Muscle of leg (tissue), 11 donors: ENCODE results near the gene KCNJ13. TPM values are rescaled to one million over a fixed set of nuclear protein-coding genes. Genes with fewer than 3 reads are reported as not detected.
A peak's percentile ranks its signal among the peaks of the same experiment; 100 is the strongest.

Experiments
- DNase-seq: peaks from one replicate; pipeline ENCODE4 v3.0.0; 2013
- H3K27ac ChIP-seq: one replicate; pipeline ENCODE4 v1.5.1; 2013; ENCODE audit warnings: mild to moderate bottlenecking, low read length, control low read depth
- H3K27me3 ChIP-seq: one replicate; pipeline ENCODE4 v1.6.1; 2013; ENCODE audit warnings: low read length; ENCODE audit not compliant: control insufficient read depth, insufficient read depth
- H3K36me3 ChIP-seq: one replicate; pipeline ENCODE4 v1.6.1; 2013; ENCODE audit warnings: low read length; ENCODE audit not compliant: control insufficient read depth, insufficient read depth
- H3K4me1 ChIP-seq: one replicate; pipeline ENCODE4 v1.6.1; 2013; ENCODE audit warnings: low read length; ENCODE audit not compliant: control insufficient read depth, insufficient read depth
- H3K4me3 ChIP-seq: one replicate; pipeline ENCODE4 v1.5.1; 2013; ENCODE audit warnings: low read length, control low read depth
- H3K9me3 ChIP-seq: replicated peaks from 2 replicates; pipeline ENCODE4 v1.6.1; 2013; ENCODE audit warnings: low read depth, low read length; ENCODE audit not compliant: control insufficient read depth
- WGBS: methylation state at CpG from one replicate; pipeline ENCODE4 v1.1.5; 2013; ENCODE audit warnings: missing lambda C conversion rate; ENCODE audit not compliant: insufficient coverage; 5-methylcytosine and 5-hydroxymethylcytosine counted together
- polyA plus RNA-seq, 8 donors: library from polyadenylated mRNA; unstranded; fragments of 120-200 nt; gene quantifications; one replicate each; pipeline versions ENCODE4 v1.2.1 to v1.2.3, GENCODE V29; 2013; ENCODE audit warnings: inconsistent platforms in 1 of 8, low replicate concordance in 1 of 8; ENCODE audit not compliant: insufficient read length in 8 of 8, insufficient read depth in 1 of 8
- total RNA-seq: library from RNA; stranded (reverse); fragments of 120-200 nt; gene quantifications from one replicate; pipeline ENCODE4 v1.2.4, GENCODE V29; 2013

KCNJ13 gene
- total and polyA plus RNA-seq, 9 donors: 0.12 to 0.90 (median 0.20) TPM; not detected in 2

DNA sequence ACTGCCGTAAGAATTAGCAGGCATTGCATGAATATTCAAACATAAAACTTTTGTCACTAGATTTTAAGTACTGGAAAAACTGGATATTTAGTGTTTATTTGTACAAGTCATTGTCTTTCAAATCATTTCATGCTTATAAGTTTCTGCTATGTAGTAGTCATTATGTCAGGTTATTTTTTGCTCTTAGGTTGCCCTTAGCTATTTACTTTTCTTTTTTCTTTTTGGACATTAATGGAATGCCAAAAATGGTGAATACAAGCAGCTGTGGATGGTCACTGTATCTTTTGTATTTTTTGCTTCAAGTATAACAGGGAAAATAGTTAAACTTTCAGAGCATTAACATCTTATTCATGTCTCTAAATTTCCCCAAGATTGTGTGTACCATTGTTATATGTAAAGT, 18.6 kb upstream of the KCNJ13 start:
- Histone ChIP-seq H3K36me3 (peaks cover 45% of the 10 kb centered on the region), H3K9me3 (no peaks in the 10 kb centered on the region), H3K4me3 (no peak overlapping the region), H3K27ac (no peak overlapping the region), H3K27me3 (no peaks in the 10 kb centered on the region), H3K4me1 (no peaks in the 10 kb centered on the region)
- DNase-seq: no peak
- no CpG with 5 or more reads among the region's 1 CpG for WGBS

DNA sequence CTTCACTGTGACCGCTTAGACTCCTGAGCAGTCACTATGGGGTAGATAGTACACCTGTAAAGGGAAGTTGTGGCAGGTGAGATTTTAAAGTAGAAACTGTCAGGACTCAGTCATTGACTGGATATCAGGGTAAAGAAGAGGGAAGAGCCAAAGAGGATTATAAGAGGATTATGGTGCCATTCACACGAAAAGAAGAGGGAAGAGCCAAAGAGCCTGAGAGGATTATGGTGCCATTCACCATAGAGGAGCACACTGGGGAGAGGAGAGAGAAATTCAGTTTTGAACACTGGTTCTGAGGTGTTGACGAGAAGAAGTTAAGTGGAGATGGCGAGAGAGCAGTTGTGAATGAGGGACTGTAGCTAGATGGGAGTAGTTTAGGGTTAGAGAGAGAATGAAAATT, 16.9 kb upstream of the KCNJ13 start:
- 76% methylated on average over 4 of the region's 4 CpGs for WGBS
- H3K4me1 ChIP-seq: no peaks in the 10 kb centered on the region
- no peak overlapping the region for H3K27ac ChIP-seq
- no peaks in the 10 kb centered on the region for H3K27me3 ChIP-seq
- no peak overlapping the region for H3K4me3 ChIP-seq
- H3K36me3 ChIP-seq: peaks cover 47% of the 10 kb centered on the region
- H3K9me3 ChIP-seq: no peaks in the 10 kb centered on the region
- no peak for DNase-seq

DNA sequence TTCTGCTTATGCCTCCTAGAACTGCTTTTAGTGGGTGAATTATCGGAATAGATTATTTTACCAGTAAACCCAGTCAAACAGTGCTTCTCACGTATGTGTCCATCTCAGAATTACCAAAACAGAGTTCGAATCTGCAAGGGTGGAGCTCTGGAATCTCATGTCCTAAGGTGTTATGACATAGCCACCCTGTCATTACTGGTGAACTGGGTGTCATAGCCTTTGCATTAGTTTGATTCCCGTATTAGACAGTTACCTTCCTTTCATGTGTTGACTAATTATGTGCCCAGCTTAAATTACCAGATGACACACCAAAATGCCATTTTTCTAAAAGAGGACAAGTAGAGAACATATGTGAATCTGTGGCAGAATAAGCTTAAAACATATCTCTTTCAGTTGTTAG, 15.2 kb upstream of the KCNJ13 start:
- Histone ChIP-seq H3K4me3 (no peak overlapping the region), H3K27ac (no peak overlapping the region), H3K36me3 (peaks cover 44% of the 10 kb centered on the region), H3K27me3 (no peaks in the 10 kb centered on the region), H3K4me1 (no peaks in the 10 kb centered on the region), H3K9me3 (no peaks in the 10 kb centered on the region)
- DNase-seq: no peak
- no CpG with 5 or more reads among the region's 4 CpGs for WGBS

DNA sequence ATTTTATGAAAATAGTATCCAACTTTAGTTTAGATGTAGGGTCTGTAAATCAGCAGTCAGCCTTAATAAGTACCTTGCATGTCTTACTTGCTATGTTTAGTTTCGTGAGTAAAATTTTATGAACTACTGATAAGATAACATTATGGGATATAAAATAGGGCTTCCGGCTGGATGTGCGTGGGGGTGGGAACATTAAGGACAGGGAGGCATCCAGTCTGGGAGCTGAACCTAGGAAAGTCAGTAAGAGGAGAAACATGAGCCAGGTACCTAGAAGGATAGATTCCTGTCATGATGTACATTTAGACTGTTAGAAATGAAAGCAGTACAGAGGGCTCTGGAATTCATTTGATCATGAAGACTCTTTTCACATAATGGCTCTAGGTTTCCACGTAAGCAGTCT, 12.7 kb upstream of the KCNJ13 start:
- Histone ChIP-seq H3K4me1 (no peaks in the 10 kb centered on the region), H3K27ac (no peak overlapping the region), H3K4me3 (no peak overlapping the region), H3K36me3 (peaks cover 38% of the 10 kb centered on the region), H3K9me3 (no peaks in the 10 kb centered on the region), H3K27me3 (no peaks in the 10 kb centered on the region)
- DNase-seq: no peak
- 92% methylated on average over 2 of the region's 4 CpGs for WGBS

DNA sequence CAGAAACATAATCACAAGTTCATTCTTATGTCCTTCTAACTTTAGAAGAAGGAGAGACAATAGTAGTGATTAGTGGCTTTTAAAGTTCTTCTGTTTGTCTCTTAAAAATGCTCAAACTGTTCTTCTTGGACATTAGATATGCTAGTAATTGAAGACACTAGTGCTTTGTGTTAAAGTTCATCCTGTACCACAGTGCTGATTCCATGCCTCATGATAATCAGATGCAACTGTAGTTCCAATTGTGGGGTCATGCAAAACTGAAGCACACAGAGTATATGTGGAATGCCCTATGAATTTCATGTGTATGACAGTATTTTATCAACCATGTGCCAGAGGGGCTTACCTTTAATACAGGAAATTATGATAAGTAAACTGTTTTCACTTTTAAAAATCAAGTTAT, 11.4 kb upstream of the KCNJ13 start:
- Histone ChIP-seq H3K4me3 (no peak overlapping the region), H3K36me3 (peaks cover 31% of the 10 kb centered on the region), H3K27me3 (no peaks in the 10 kb centered on the region), H3K9me3 (no peaks in the 10 kb centered on the region), H3K27ac (no peak overlapping the region), H3K4me1 (no peaks in the 10 kb centered on the region)
- DNase-seq: no peak

DNA sequence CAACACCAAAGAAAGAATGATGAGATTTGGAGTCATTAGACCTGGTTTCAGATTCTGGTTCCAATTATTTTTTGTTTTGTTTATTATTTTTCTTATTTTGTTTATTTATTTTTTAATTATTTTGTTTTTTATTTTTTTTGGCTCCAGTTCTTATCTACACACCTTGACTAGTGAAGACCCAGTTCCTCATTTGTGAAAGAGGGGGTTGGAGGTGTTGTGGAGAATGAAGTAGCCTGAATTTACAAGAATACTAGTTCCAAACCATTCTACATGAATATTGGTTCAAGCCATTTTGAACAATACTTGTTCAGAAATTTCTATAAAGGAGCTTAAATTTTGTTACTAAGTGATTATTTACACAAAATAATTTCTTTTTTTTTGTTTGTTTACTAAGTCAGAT, 6.9 kb upstream of the KCNJ13 start:
- H3K27me3 ChIP-seq: no peaks in the 10 kb centered on the region
- DNase-seq: no peak
- H3K4me1 ChIP-seq: peaks cover 8% of the 10 kb centered on the region
- no peaks in the 10 kb centered on the region for H3K9me3 ChIP-seq
- no peak overlapping the region for H3K27ac ChIP-seq
- H3K4me3 ChIP-seq: no peak overlapping the region
- peaks cover 9% of the 10 kb centered on the region for H3K36me3 ChIP-seq

DNA sequence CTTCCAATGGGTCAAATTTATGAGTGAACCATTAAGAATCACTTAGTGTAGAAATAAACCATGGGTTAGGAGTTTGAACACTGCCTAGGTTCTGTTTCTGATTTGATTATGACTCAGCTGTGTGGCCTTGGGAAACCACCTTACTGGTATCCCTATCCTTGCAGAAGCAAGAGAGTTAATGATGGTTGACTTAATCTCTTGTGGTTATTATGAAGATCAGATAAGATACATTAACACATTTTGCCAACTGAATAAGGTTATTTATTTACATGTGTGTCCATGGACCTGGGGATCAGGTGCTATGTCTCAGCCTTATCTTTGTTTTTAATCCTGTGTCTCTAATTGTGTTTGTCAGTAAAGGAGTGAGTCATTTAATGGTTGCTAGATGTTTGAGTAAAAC, 5.4 kb upstream of the KCNJ13 start:
- no peaks in the 10 kb centered on the region for H3K27me3 ChIP-seq
- no peak overlapping the region for H3K4me3 ChIP-seq
- peaks cover 8% of the 10 kb centered on the region for H3K4me1 ChIP-seq
- H3K36me3 ChIP-seq: peaks cover 8% of the 10 kb centered on the region
- H3K27ac ChIP-seq: no peak overlapping the region
- H3K9me3 ChIP-seq: no peaks in the 10 kb centered on the region
- no peak for DNase-seq

DNA sequence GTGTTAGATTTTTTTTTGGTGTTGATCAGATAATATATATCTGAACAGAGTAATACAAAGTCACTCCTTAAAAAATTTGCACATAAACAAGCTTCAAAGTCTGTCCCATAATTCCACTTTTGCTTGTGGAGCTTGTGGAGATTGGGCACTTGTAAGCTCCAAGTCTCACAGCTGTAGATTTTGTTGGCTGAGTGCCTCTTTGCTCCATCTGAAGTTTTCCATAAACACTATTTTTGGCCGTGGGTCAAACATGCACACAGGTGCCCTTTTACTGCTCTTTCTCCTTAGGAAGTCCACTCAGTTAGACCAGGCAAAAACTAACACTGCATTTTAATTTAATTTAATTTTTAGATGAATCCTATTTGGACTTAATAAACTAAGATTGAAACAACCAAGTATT, 3.6 kb upstream of the KCNJ13 start:
- peaks cover 3% of the 10 kb centered on the region for H3K36me3 ChIP-seq
- peaks cover 8% of the 10 kb centered on the region for H3K4me1 ChIP-seq
- H3K9me3 ChIP-seq: no peaks in the 10 kb centered on the region
- no peak overlapping the region for H3K27ac ChIP-seq
- no peak overlapping the region for H3K4me3 ChIP-seq
- DNase-seq: peak; percentile 80
- no peaks in the 10 kb centered on the region for H3K27me3 ChIP-seq
- no CpG with 5 or more reads among the region's 1 CpG for WGBS

DNA sequence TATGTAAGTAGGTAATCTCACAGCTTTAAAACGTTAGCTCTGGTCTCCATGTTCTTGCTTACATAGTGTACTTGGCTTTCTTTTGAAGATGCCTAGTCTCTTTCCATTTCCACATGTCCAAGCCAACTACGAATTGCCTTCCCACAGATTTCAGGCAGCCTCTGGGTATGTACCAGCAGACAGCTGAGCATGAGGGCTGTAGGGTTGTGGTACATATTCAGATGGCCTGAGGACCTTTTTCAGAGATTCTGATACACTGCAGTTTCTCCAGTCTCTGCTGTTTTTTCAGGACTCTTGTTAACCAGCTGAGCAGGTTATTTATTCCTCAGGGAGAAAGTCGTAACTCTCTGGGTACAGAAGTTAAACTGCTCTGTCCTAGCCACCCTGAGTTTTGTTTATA, 3.1 kb upstream of the KCNJ13 start:
- peak; percentile 11 for DNase-seq
- Histone ChIP-seq H3K4me3 (no peak overlapping the region), H3K4me1 (peaks cover 8% of the 10 kb centered on the region), H3K9me3 (no peaks in the 10 kb centered on the region), H3K27ac (no peak overlapping the region), H3K27me3 (no peaks in the 10 kb centered on the region), H3K36me3 (peaks cover 2% of the 10 kb centered on the region)
- WGBS: 80% methylated on average over 1 of the region's 3 CpGs

DNA sequence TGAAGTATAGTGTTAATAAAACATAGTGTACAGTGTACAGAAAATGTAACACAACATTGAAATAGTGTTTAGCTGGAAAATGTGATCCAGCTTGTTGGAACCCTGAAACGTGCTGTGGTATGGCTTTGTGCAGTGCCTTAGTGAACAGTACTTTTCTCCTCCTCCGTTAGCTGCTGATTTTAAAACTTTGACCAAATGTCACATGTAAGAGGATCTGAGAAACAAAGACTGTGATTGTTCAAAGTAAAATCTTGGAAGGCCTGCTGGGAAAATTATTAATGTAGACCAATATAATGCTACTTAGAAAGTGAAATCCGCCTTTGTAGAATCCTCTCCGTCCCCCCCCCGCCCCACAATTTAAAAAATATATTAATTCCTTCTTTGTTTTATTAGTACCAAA, 911 bp upstream of the KCNJ13 start:
- Histone ChIP-seq H3K4me1 (peaks cover 8% of the 10 kb centered on the region), H3K27ac (no peak overlapping the region), H3K4me3 (no peak overlapping the region), H3K9me3 (no peaks in the 10 kb centered on the region), H3K27me3 (no peaks in the 10 kb centered on the region), H3K36me3 (peaks cover 4% of the 10 kb centered on the region)
- DNase-seq: no peak
- 67% methylated on average over 1 of the region's 5 CpGs for WGBS

DNA sequence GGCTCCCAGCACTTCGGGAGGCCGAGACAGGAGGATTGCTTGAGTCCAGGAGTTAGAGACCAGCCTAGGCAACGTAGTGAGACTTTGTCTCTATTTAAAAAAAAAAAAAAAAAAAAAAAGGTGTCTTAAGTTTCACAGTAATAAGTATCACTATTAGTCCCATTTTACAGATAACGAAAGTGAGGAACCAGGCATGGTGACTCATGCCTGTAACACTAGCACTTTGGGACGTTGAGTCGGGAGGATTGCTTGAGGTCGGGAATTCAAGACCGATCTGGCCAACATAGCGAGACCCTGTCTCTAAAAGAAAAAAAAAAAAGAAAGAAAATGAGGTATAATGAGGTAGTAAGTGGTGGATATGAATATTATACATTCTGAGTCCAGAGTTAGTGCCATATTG, 2.5 kb downstream of the KCNJ13 start:
- H3K27ac ChIP-seq: no peak overlapping the region

More for the DNA sequence above, 2.5 kb downstream of the KCNJ13 start:
- DNase-seq: no peak
- H3K4me3 ChIP-seq: no peak overlapping the region
- H3K9me3 ChIP-seq: no peaks in the 10 kb centered on the region
- peaks cover 10% of the 10 kb centered on the region for H3K36me3 ChIP-seq
- peaks cover under 1% of the 10 kb centered on the region for H3K4me1 ChIP-seq
- 92% methylated on average over 5 of the region's 9 CpGs for WGBS
- no peaks in the 10 kb centered on the region for H3K27me3 ChIP-seq
